HCT116 (cell line): Measurements from ENCODE around the gene ABCE1. TPM values are rescaled to one million over a fixed set of nuclear protein-coding genes. Genes with fewer than 3 reads are reported as not detected.

Source experiments
- ATAC-seq: fragments of 200-7000 bp; cut with Tn5 transposase; 2 replicates; pipeline ENCODE4 v1.9.1; 2020; ENCODE audit warnings: mild to moderate bottlenecking, moderate library complexity
- BruUV-seq: library from RNA; stranded (reverse); fragments of 400-500 nt; replicated peaks from 2 replicates; lab custom pipeline; 2021; lab: Mats Ljungman, UMichigan
- CTCF ChIA-PET: fragments of 300-600 bp; sonication (Branson Sonifier 250); formaldehyde crosslinking; loops from one replicate; lab custom pipeline; 2021; ENCODE audit warnings: antibody characterized with exemption; lab: Charles Lee
- POLR2A ChIA-PET: fragments of 300-600, 350-600 bp; sonication (Branson Sonifier 250); formaldehyde crosslinking; loops from one replicate; lab custom pipeline; 2021; ENCODE audit warnings: antibody characterized with exemption; lab: Charles Lee
- RAD21 ChIA-PET, 2 experiments: fragments of 300-600 bp; sonication (Branson Sonifier 250); formaldehyde crosslinking; loops; one replicate each; lab custom pipeline; 2023; ENCODE audit warnings: low total read pairs in 2 of 2; ENCODE audit not compliant: uncharacterized antibody in 2 of 2, unreplicated experiment in 2 of 2, low non-redundant PET in 1 of 2; lab: Charles Lee
- DNase-seq: peaks from one replicate; pipeline ENCODE4 v3.0.0-alpha.2; 2010; ENCODE audit warnings: low read depth, low spot score
- H2AFZ ChIP-seq: fragments of 200-600 bp; shearing (Covaris generic), sonication (generic); 2 replicates; pipeline ENCODE4 v1.6.1; 2017; ENCODE audit warnings: low read depth, mixed run types, mixed read lengths, antibody characterized with exemption, low read length; ENCODE audit not compliant: poor library complexity, severe bottlenecking
- H3K27ac ChIP-seq: 2 replicates; pipeline ENCODE4 v1.5.1; 2012; ENCODE audit warnings: low read depth, low read length
- H3K27me3 ChIP-seq: fragments of 200-600 bp; sonication (generic); 2 replicates; pipeline ENCODE4 v1.6.1; 2016; ENCODE audit warnings: mixed run types, low read length, mixed read lengths; ENCODE audit not compliant: insufficient read depth
- H3K36me3 ChIP-seq, 2 experiments: fragments of 200-500 bp in 1 of 2; fragments of 200-600 bp in 1 of 2; sonication (Bioruptor generic) in 1 of 2; sonication (generic) in 1 of 2; 2 replicates each; pipeline versions ENCODE4 v1.5.1 to v1.6.1; 2014 to 2016; ENCODE audit warnings: low read length in 2 of 2, inconsistent platforms in 1 of 2, mixed read lengths in 1 of 2, mixed run types in 1 of 2; ENCODE audit not compliant: insufficient read depth in 2 of 2, control insufficient read depth in 1 of 2
- H3K4me1 ChIP-seq, 2 experiments: fragments of 200-600 bp in 1 of 2; sonication (generic) in 1 of 2; 2 replicates each; pipeline versions ENCODE4 v1.5.1 to v1.6.1; 2012 to 2017; ENCODE audit warnings: low read length in 2 of 2, inconsistent platforms in 1 of 2, mild to moderate bottlenecking in 1 of 2, mixed read lengths in 1 of 2, mixed run types in 1 of 2, moderate library complexity in 1 of 2; ENCODE audit not compliant: insufficient read depth in 2 of 2, control insufficient read depth in 1 of 2
- H3K4me2 ChIP-seq: fragments of 200-600 bp; sonication (generic); 2 replicates; pipeline ENCODE4 v1.6.1; 2017; ENCODE audit warnings: mixed run types, low read length, mixed read lengths
- H3K4me3 ChIP-seq, 2 experiments: fragments of 200-600 bp in 1 of 2; sonication (generic) in 1 of 2; replicated peaks in 1 of 2; 2 replicates each; pipeline ENCODE4 v1.5.1; 2011 to 2016; ENCODE audit warnings: low read length in 2 of 2, control low read depth in 1 of 2, low read depth in 1 of 2, mild to moderate bottlenecking in 1 of 2, mixed read lengths in 1 of 2, mixed run types in 1 of 2
- H3K79me2 ChIP-seq: fragments of 200-600 bp; sonication (generic); 2 replicates; pipeline ENCODE4 v1.6.1; 2017; ENCODE audit warnings: mild to moderate bottlenecking, mixed run types, low read length, moderate library complexity, mixed read lengths; ENCODE audit not compliant: insufficient read depth
- H3K9ac ChIP-seq: fragments of 200-600 bp; sonication (generic); 2 replicates; pipeline ENCODE4 v1.6.1; 2016; ENCODE audit warnings: low read length, mixed read lengths
- H3K9me2 ChIP-seq: fragments of 200-600 bp; sonication (generic), shearing (Covaris generic); 2 replicates; pipeline ENCODE4 v1.6.1; 2017; ENCODE audit warnings: mixed run types, mild to moderate bottlenecking, moderate library complexity; ENCODE audit not compliant: insufficient read depth
- H3K9me3 ChIP-seq, 2 experiments: fragments of 200-500 bp in 1 of 2; fragments of 200-600 bp in 1 of 2; sonication (Bioruptor generic) in 1 of 2; sonication (generic) in 1 of 2; 2 replicates each; pipeline ENCODE4 v1.6.1; 2014 to 2017; ENCODE audit warnings: low read length in 2 of 2, mixed read lengths in 2 of 2, inconsistent platforms in 1 of 2, low read depth in 1 of 2, mild to moderate bottlenecking in 1 of 2, mixed run types in 1 of 2, moderate library complexity in 1 of 2; ENCODE audit not compliant: control insufficient read depth in 1 of 2, insufficient read depth in 1 of 2
- H4K20me1 ChIP-seq: fragments of 200-600 bp; sonication (generic), shearing (Covaris generic); 2 replicates; pipeline ENCODE4 v1.6.1; 2017; ENCODE audit warnings: mixed run types, mild to moderate bottlenecking, moderate library complexity; ENCODE audit not compliant: insufficient read depth
- ATF3 ChIP-seq: IDR thresholded peaks from 2 replicates; pipeline ENCODE4 v1.6.1; 2012
- CBX3 ChIP-seq: IDR thresholded peaks from 2 replicates; pipeline ENCODE4 v1.6.1; 2012; ENCODE audit warnings: low read depth
- CTCF ChIP-seq, 3 experiments: fragments of 200-600 bp in 1 of 3; sonication (generic) in 1 of 3; IDR thresholded peaks in 2 of 3; conservative IDR thresholded peaks in 1 of 3; 2 replicates each; pipeline ENCODE4 v1.5.1; 2012 to 2017; ENCODE audit warnings: low read depth in 2 of 3, low read length in 2 of 3, antibody characterized with exemption in 1 of 3, borderline replicate concordance in 1 of 3, control low read depth in 1 of 3, mild to moderate bottlenecking in 1 of 3, mixed read lengths in 1 of 3, mixed run types in 1 of 3, moderate library complexity in 1 of 3; ENCODE audit not compliant: insufficient read depth in 1 of 3
- ELF1 ChIP-seq: IDR thresholded peaks from 2 replicates; pipeline ENCODE4 v1.6.1; 2012; ENCODE audit warnings: low read depth, borderline replicate concordance
- RAD21 ChIP-seq: IDR thresholded peaks from 2 replicates; pipeline ENCODE4 v1.6.1; 2012; ENCODE audit warnings: low read depth, mild to moderate bottlenecking
- REST ChIP-seq: IDR thresholded peaks from 2 replicates; pipeline ENCODE4 v1.6.1; 2012; ENCODE audit warnings: low read depth
- ZFX ChIP-seq: fragments of 450-650 bp; IDR thresholded peaks from 2 replicates; pipeline ENCODE4 v1.6.1; 2017
- intact Hi-C: fragments of 100-400 bp; cut with micrococcal nuclease; formaldehyde crosslinking; loops from 2 replicates; pipeline ENCODE4 v1.10.0; 2022
- total RNA-seq: library from RNA; stranded (reverse); gene quantifications from one replicate; pipeline ENCODE4 v1.2.1, GENCODE V29; 2021; ENCODE audit not compliant: unreplicated experiment

The ABCE1 gene
- total RNA-seq, 1 experiment from 2014 or later: 145 TPM

- Histone ChIP-seq H3K9me2 (no peaks in the 10 kb centered on the region), H3K4me3 (no peak overlapping the region), H3K27me3 (no peaks in the 10 kb centered on the region), H3K4me2 (no peak overlapping the region), H2AFZ (no peak overlapping the region), H3K4me1 (no peaks in the 10 kb centered on the region), H3K9ac (no peak overlapping the region), H3K79me2 (peaks cover 49% of the 10 kb centered on the region), H3K36me3 (peaks cover 0 to 6% of the 10 kb centered on the region in 2 experiments; a peak in 1 of 4 replicates), H3K27ac (no peak overlapping the region), H3K9me3 (no peaks in the 10 kb centered on the region), H4K20me1 (no peaks in the 10 kb centered on the region)
- intact Hi-C loops: no loop called here
- CTCF ChIA-PET: no interaction called here
- POLR2A ChIA-PET: no interaction called here
- RAD21 ChIA-PET: no interaction called here
- no TSS peak for BruUV-seq
- ATAC-seq (no peak), DNase-seq (no peak)
- TF ChIP-seq ELF1: no peak
- TF ChIP-seq REST: no peak
- no peak for TF ChIP-seq CBX3
- no peak for TF ChIP-seq CTCF (IDR thresholded peaks at IDR 0.05 in 2 of 3, conservative IDR thresholded peaks at IDR 0.05 in 1 of 3; ENCODE audit: borderline replicate concordance in 1 of 3, insufficient read depth in 1 of 3, low read depth in 2 of 3, low read length in 2 of 3)
- no peak for TF ChIP-seq ZFX
- no peak for TF ChIP-seq ATF3
- TF ChIP-seq RAD21: no peak
- TF ChIP-seq, all 23 proteins: peak for 0
These were observed 21.6 kb upstream of the ABCE1 start for GRCh38 chr4:145076469-145076855.
